Endometrial microvascular endothelial cells (primary cell): ENCODE measurements around the gene TRIO. TPM values are rescaled to one million over a fixed set of nuclear protein-coding genes. Genes with fewer than 3 reads are reported as not detected.
"Not testable (repeated sequence)": the region's sequence is repeated elsewhere in the genome, so short reads cannot be mapped to it uniquely, and the experiment has no call there.

Experiments
- in situ Hi-C: cut with HindIII; loops from 2 replicates; pipeline ENCODE4 v1.10.0; 2017; ENCODE audit warnings: low sequenced_read_pairs, low pct_unique_long_range_greater_than_20kb; ENCODE audit errors: inconsistent ontology term
- total RNA-seq: library from RNA; depleted of rRNA; stranded (reverse); fragments of >200 nt; gene quantifications from one replicate; pipeline ENCODE4 v1.2.3, GENCODE V29; 2015; ENCODE audit errors: inconsistent ontology term

Gene TRIO
- 97.2 TPM for total RNA-seq

GRCh38 chr5:14142827-14143545, at the start of gene TRIO:
Gene TRIO, plus strand, starts transcription at chr5:14143342. Its CDS starts 384 bp downstream, at chr5:14143726.
- in situ Hi-C loops: no loop called here

GRCh38 chr5:14097380-14097779, 45.8 kb upstream of the TRIO start:
- in situ Hi-C loops: not testable (repeated sequence)

GRCh38 chr5:14097998-14098471, 45.1 kb upstream of the TRIO start:
- in situ Hi-C loops: no loop called here

- in situ Hi-C loops: loop anchor here (10.0 to 25.0 kb wide), 2 partner anchors 105 to 162 kb away; no protein-coding TSS in a partner anchor
Measured at GRCh38 chr5:14100281-14100680, 42.9 kb upstream of the TRIO start.

GRCh38 chr5:14101922-14102321, 41.2 kb upstream of the TRIO start:
- in situ Hi-C loops: loop anchor here (10.0 to 25.0 kb wide), 2 partner anchors 107 to 160 kb away; no protein-coding TSS in a partner anchor

- in situ Hi-C loops: loop anchor here (10.0 to 25.0 kb wide), 2 partner anchors 108 to 160 kb away; no protein-coding TSS in a partner anchor
Measured at GRCh38 chr5:14102666-14103065, 40.5 kb upstream of the TRIO start.

GRCh38 chr5:14105718-14106410, 37.3 kb upstream of the TRIO start:
- in situ Hi-C loops: loop anchor here (10.0 to 25.0 kb wide), 2 partner anchors 111 to 156 kb away; no protein-coding TSS in a partner anchor

GRCh38 chr5:14107536-14107935, 35.6 kb upstream of the TRIO start:
- in situ Hi-C loops: loop anchor here (10.0 to 25.0 kb wide), 2 partner anchors 113 to 155 kb away; no protein-coding TSS in a partner anchor

GRCh38 chr5:14108170-14108996, 34.8 kb upstream of the TRIO start:
- in situ Hi-C loops: loop anchor here (10.0 to 25.0 kb wide), 2 partner anchors 114 to 154 kb away; no protein-coding TSS in a partner anchor

GRCh38 chr5:14109041-14109747, 33.9 kb upstream of the TRIO start:
- in situ Hi-C loops: loop anchor here (10.0 to 25.0 kb wide), 2 partner anchors 114 to 153 kb away; no protein-coding TSS in a partner anchor

- in situ Hi-C loops: loop anchor here (10.0 to 25.0 kb wide), 2 partner anchors 115 to 153 kb away; no protein-coding TSS in a partner anchor
Measured at GRCh38 chr5:14109771-14110170, 33.4 kb upstream of the TRIO start.

- in situ Hi-C loops: loop anchor here (25.0 kb wide), 1 partner anchor 152 kb away; no protein-coding TSS in a partner anchor
Measured at GRCh38 chr5:14110196-14110595, 32.9 kb upstream of the TRIO start.

- in situ Hi-C loops: loop anchor here (25.0 kb wide), 1 partner anchor 152 kb away; no protein-coding TSS in a partner anchor
Measured at GRCh38 chr5:14110680-14111079, 32.5 kb upstream of the TRIO start.

- in situ Hi-C loops: loop anchor here (25.0 kb wide), 1 partner anchor 149 kb away; no protein-coding TSS in a partner anchor
Measured at GRCh38 chr5:14112998-14113652, 30.0 kb upstream of the TRIO start.

GRCh38 chr5:14114615-14115251, 28.4 kb upstream of the TRIO start:
- in situ Hi-C loops: loop anchor here (25.0 kb wide), 1 partner anchor 148 kb away; no protein-coding TSS in a partner anchor

- in situ Hi-C loops: loop anchor here (25.0 kb wide), 1 partner anchor 147 kb away; no protein-coding TSS in a partner anchor
Measured at GRCh38 chr5:14115323-14115895, 27.7 kb upstream of the TRIO start.
